Nucleus accumbens (tissue), 56 donors: Measurements from ENCODE around the gene LGR6.

Experiments
- DNase-seq, 56 donors: peaks; one replicate each; lab custom pipeline; 2025; lab: John Stamatoyannopoulos, UW

Gene LGR6

DNA sequence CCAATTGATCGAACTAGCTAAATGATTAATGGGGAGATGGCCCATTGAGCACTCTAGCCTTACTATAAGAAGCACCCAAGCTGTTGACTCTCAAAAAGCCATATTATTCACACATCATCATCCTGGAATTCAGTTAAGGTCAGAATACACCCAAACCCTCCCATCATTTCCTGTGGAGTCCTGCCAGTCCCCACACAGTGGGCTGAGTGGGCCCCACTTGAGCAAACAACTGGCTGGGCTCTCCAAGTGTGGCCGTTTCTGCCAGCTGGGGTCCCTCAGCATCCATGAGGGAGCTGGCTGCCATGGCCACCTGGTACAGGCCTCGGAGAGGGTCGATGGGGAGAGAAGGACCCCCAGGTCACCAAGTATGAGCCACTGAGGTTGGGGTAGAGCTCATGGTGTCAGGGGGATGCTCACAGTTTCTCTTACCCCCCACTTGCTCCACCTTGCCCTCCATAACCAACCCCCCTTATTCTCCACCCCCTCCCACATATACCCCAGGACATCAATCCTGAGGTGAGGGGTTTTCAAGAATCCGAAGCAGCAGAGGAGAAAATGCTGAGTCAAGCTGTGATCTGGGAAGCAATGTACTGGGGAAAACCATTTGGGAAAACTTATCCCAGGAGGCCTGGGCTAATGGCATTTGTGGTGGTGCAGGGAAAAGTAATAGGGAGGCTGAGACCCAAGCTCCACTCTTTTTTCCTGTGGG lies 87.9 kb downstream of the LGR6 start:
- no peak for DNase-seq

GRCh38 chr1:202282025-202282371 lies 88.4 kb downstream of the LGR6 start:
- DNase-seq = no peak

DNA sequence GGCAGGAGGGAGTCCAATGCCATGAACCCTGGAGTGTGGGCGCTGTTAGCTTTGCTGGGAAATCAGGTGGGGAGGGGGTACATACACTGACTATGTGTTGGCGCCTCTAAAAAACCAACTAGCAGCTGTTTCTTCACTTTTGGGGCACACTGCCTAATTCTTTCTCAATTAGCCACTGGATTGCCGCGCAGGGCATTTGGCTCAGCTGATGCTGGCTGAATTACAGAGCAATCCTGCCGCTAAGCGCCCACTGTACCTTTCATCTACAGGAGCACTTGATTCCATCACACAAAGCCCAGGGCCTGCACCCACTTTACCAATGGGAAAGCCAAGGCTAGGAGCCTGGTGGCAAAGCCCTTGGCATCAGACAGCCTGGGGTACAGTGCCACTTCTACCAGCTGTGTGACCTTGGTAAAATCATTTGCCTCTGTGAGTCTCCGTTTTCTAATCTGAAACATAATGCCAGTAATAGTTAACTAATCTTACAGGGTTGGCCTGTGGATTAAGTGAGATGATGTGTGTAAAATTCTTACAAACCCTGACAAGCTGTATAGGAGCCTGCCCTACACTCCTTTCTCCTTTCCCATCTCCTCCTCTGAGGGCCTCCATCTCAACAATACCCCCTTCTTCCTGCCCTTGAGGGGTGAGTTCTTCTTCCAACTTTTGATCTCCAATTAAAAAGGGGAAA lies 89.1 kb downstream of the LGR6 start:
- DNase-seq = no peak

DNA sequence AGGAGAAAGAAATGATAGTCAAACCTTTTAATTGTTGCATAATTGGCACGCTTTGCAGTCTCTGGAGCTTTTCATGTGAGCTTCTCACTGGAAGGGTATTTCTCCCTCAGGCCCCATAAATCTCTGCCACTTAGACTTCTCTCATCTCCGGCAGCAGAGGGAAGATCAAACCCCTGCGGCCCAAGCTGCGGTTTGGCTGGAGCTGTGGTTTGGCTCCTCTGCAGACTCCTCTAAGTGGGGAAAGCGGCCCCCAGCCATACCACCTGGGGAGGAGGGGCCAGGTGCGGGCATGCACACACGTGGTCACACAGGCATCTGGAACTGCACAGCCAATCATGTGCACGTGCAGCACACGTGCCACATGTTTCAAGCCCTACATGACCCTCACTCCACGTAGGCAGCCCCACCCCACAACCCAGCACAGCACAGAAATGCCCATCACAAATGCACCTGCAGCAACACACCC lies 89.8 kb downstream of the LGR6 start:
- no peak for DNase-seq

- DNase-seq = no peak
These were observed 90.4 kb downstream of the LGR6 start for GRCh38 chr1:202283991-202284390.

DNA sequence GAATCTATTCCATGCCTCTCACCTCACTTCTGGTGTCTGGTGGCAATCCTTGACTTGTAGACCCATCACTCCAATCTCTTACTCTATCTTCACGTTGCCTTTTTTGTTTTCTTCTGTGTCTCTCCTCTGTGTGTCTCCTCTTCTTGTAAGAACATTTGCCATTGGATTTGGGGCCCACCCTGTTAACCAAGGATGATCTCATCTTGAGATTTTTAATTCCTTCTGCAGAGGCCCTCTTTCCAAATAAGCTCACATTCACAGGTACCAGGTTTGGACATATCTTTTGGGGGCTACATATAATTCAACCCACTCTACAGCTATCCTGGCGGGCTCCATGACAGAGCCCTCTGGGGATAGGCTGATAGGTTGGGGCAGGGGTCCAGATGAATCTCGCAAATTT lies 92.3 kb downstream of the LGR6 start:
- no peak for DNase-seq

DNA sequence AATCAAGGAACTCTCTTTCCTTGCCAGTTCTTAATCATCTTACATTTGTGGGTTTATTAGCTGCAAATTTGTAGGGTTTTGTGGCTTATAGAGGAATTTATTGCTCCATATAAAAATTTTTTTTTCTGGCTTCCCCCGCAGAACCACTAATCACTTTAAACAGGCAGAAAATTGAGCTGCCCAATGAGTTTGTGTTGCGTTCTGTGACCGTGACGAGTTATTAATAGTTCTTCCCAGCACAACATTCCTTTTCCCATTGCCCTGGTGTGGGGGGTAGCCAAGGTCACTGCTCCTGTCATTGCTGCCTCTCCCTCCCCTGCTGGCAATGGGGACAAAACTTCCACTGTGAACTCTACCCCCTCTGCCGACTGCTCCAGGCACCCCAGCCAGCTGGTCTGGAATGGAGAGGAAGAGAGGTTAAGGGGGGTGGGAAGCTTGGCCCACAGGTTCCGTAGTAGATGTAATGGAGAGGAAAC lies 93.1 kb downstream of the LGR6 start:
- DNase-seq = no peak

- DNase-seq = no peak
These were observed 93.6 kb downstream of the LGR6 start for GRCh38 chr1:202287196-202287595.

- no peak for DNase-seq
These were observed 94.6 kb downstream of the LGR6 start for GRCh38 chr1:202288177-202288576.

DNA sequence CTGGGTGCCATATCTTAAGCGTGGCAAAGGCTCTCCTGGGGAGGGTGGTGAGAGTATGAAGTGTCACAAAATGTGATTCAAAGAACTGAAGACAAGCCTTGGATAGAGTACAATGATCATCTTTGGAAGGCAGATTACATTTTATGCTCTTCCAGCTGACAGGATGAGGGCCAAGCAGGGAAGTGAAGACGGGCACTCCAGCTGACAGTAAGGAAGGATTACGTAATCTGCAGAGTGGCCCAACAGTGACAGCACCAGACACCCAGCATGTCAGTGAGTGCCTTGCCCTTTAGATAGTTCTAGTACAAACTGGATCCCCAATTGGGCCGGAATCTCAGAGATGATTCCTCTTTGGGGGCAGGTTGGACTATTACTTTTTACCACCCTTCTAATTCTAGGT lies 95.4 kb downstream of the LGR6 start:
- peak in 2 of 56 donors; percentile 12 to 33 for DNase-seq

GRCh38 chr1:202291001-202291400 lies 97.4 kb downstream of the LGR6 start:
- DNase-seq = no peak

DNA sequence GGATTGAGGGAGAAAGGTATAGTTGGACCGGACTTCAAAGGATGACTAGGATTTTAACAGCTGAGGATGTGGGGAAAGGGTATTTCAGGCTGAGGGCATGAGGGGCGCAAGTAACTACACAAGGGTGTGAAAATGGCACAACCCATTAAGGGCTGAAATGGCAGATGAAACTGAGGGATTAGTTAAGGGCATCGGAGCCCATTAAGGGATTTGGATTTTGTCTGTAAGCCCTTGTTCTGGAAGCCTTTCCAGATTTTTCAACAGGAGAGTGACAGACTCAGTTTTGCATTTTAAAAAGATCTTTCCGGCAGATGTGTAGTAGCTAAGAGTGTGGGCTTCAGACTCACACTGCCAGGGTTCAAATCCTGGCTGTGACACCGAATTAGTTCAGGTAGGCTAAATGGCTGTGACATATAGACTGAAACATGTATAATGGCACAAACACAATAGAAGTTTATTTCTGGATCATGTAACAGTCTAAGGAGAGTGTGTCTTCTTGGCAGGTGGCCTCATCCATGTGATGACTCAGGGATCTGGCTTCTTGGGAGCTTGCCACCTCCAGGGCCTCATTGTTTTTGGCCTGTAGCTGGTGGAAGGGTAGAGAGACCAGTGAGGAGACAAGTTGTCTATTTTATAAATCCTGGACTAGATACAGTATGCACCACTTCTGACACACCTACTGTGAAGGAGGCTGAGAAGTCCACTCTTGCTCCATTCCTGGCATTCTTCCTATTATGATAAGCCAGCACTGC lies 98.5 kb downstream of the LGR6 start:
- no peak for DNase-seq

GRCh38 chr1:202292773-202293172 lies 99.2 kb downstream of the LGR6 start:
- no peak for DNase-seq

DNA sequence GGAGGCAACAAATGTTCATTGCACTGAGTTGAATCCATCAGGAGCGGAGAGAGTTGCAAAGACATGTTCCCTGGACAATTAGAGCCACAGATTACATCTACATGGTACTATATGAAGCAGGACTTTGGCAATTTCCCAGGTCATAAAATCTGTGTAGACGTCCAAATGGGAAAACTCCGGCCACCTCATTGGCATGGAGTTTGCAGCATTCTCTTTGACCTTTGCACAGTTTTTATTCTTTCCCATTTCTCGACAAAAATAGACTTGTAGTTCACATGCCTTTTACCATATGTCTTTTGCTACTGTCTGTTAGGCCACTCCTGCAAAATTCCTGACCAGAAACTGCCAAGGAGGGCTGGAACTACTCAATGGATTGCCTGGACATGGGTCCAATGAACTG lies 100.0 kb downstream of the LGR6 start:
- DNase-seq = no peak

- DNase-seq = no peak
These were observed 108.6 kb downstream of the LGR6 start for GRCh38 chr1:202302166-202302565.

DNA sequence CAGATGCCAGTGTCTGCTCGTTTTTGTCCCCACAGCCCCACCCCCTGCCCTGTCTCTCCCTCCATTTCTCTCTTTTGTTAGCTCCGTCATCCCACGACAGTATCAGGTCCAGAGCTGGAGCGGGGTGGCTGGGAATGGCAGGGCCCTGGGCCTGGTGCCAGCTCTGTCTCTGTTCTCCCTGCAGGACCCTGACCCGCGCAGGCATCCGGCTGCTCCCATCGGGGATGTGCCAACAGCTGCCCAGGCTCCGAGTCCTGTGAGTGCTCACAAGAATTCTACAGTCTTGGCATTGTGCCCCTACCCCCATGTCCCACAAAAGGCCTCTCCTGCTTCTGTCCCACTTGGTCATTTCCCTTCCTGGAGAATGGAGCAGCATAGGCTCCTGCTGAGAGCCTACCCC lies 110.8 kb downstream of the LGR6 start:
- DNase-seq = peak in 14 of 56 donors; percentile 5 to 55 (median 17)

DNA sequence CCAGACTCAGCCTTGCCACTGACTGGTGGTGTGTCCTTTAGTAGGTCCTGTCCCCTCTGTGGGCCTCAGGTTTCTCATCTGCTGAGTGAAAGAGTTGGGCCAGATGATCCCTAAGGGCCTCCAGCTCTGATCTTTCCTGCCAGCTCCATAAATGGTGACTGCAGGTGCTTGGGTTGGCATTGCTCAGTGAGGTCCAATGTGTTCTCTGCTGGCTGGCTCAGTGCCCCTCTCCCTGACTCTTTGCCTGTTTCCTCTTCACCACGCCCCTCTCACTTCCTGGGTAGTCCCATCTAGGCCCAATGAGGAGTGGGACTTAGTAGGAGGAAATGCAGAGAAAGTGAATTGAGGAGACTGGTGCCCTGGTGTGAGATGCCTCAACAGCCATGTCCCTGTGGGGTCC lies 111.6 kb downstream of the LGR6 start:
- no peak for DNase-seq

GRCh38 chr1:202306535-202307345 lies 113.1 kb downstream of the LGR6 start:
- peak in 25 of 56 donors; percentile 5 to 68 (median 20) for DNase-seq

GRCh38 chr1:202310071-202310725 lies 116.6 kb downstream of the LGR6 start:
- no peak for DNase-seq

GRCh38 chr1:202310746-202311145 lies 117.1 kb downstream of the LGR6 start:
- DNase-seq = no peak
